H1 (cell line): Measurements from ENCODE around the gene NDUFAF3. TPM values are rescaled to one million over a fixed set of nuclear protein-coding genes. Genes with fewer than 3 reads are reported as not detected.
A peak's percentile ranks its signal among the peaks of the same experiment; 100 is the strongest.

Source experiments
- CHD2 ChIP-seq: IDR thresholded peaks from 2 replicates; pipeline ENCODE4 v1.6.1; 2012; ENCODE audit warnings: low read length, improper control_type of control experiment
- EGR1 ChIP-seq: IDR thresholded peaks from 2 replicates; pipeline ENCODE4 v1.6.1; 2011; ENCODE audit warnings: low read depth, low read length, borderline replicate concordance
- EZH2 ChIP-seq: fragments of 200-600 bp; sonication (generic); IDR thresholded peaks from 2 replicates; pipeline ENCODE4 v1.7.1; 2012; ENCODE audit warnings: low read depth, mild to moderate bottlenecking, moderate library complexity, low read length, inconsistent platforms; ENCODE audit not compliant: severe bottlenecking
- GTF2F1 ChIP-seq: IDR thresholded peaks from 2 replicates; pipeline ENCODE4 v1.6.1; 2012; ENCODE audit warnings: low read depth, low read length, improper control_type of control experiment, borderline replicate concordance
- HDAC2 ChIP-seq, 2 experiments: fragments of 300-600 bp in 1 of 2; sonication (generic) in 1 of 2; IDR thresholded peaks; 2 replicates each; pipeline ENCODE4 v1.6.1; 2011 to 2012; ENCODE audit warnings: low read depth in 2 of 2, low read length in 2 of 2, mild to moderate bottlenecking in 2 of 2, moderate library complexity in 2 of 2, borderline replicate concordance in 1 of 2, inconsistent platforms in 1 of 2
- HDAC6 ChIP-seq: IDR thresholded peaks from one replicate; pipeline ENCODE4 v1.7.1; 2012; ENCODE audit warnings: low read depth, mild to moderate bottlenecking, inconsistent platforms, low read length, moderate library complexity
- JUND ChIP-seq: IDR thresholded peaks from 2 replicates; pipeline ENCODE4 v1.6.1; 2011; ENCODE audit warnings: mild to moderate bottlenecking, improper control_type of control experiment, low read length
- KDM1A ChIP-seq: fragments of 200-600, 300-600 bp; sonication (generic); IDR thresholded peaks from 2 replicates; pipeline ENCODE4 v1.7.1; 2016; ENCODE audit warnings: mild to moderate bottlenecking, low read length, borderline replicate concordance
- NRF1 ChIP-seq: IDR thresholded peaks from 2 replicates; pipeline ENCODE4 v1.6.1; 2011; ENCODE audit warnings: mild to moderate bottlenecking, low read depth, low read length, improper control_type of control experiment
- RFX5 ChIP-seq: IDR thresholded peaks from 2 replicates; pipeline ENCODE4 v1.6.1; 2011; ENCODE audit warnings: low read depth, low read length, improper control_type of control experiment, borderline replicate concordance
- SAP30 ChIP-seq: fragments of 300-600 bp; sonication (generic); IDR thresholded peaks from 2 replicates; pipeline ENCODE4 v1.7.1; 2012; ENCODE audit warnings: low read length, moderate library complexity, mild to moderate bottlenecking, inconsistent platforms; ENCODE audit not compliant: insufficient read depth, insufficient replicate concordance
- SP1 ChIP-seq: IDR thresholded peaks from 2 replicates; pipeline ENCODE4 v1.6.1; 2011; ENCODE audit warnings: low read depth, low read length
- SP2 ChIP-seq: IDR thresholded peaks from 2 replicates; pipeline ENCODE4 v1.6.1; 2012; ENCODE audit warnings: mild to moderate bottlenecking, low read length, inconsistent platforms
- TAF1 ChIP-seq: IDR thresholded peaks from 2 replicates; pipeline ENCODE4 v1.6.1; 2011; ENCODE audit warnings: mild to moderate bottlenecking, low read depth, low read length
- TAF7 ChIP-seq: optimal IDR thresholded peaks from 2 replicates; pipeline ENCODE3; 2011; ENCODE audit warnings: low read depth, mild to moderate bottlenecking, inconsistent platforms, low read length, moderate library complexity, borderline replicate concordance
- TBP ChIP-seq: IDR thresholded peaks from 2 replicates; pipeline ENCODE4 v1.6.1; 2011; ENCODE audit warnings: low read depth, low read length, improper control_type of control experiment
- polyA plus RNA-seq, 7 experiments: library from polyadenylated mRNA; depleted of rRNA in 3 of 7; stranded (reverse) in 5 of 7; unstranded in 2 of 7; fragments of >200 nt in 5 of 7; fragments of 200-250 nt in 2 of 7; gene quantifications; 1 replicate in 5 of 7; 2 replicates in 1 of 7; 4 replicates in 1 of 7; pipeline versions ENCODE4 v1.2.1 to v1.2.3, GENCODE V29; 2011 to 2013; ENCODE audit warnings: missing spikeins in 2 of 7, mixed read lengths in 2 of 7
- total RNA-seq: library from RNA; stranded (reverse); fragmentation: NEBNext Ultra II Directional; extraction: Animal tissue kit (Norgen Biotek cat#: 25700); gene quantifications from 2 replicates; pipeline ENCODE4 v1.2.1, GENCODE V29; 2021
- TF ChIP-seq, protein P1 (sequence below), 3 experiments: IDR thresholded peaks; 1 replicate in 2 of 3; 2 replicates in 1 of 3; pipeline versions ENCODE4 v1.5.1 to v1.6.1; 2011; ENCODE audit warnings: low read length in 3 of 3, mild to moderate bottlenecking in 3 of 3, inconsistent platforms in 2 of 3, low read depth in 1 of 3, moderate library complexity in 1 of 3; ENCODE audit not compliant: insufficient read depth in 1 of 3; ENCODE audit errors: control extremely low read depth in 1 of 3
- TF ChIP-seq, protein P2 (sequence below): IDR thresholded peaks from 2 replicates; pipeline ENCODE4 v1.6.1; 2012; ENCODE audit warnings: inconsistent platforms
- TF ChIP-seq, protein P3 (sequence below): IDR thresholded peaks from 2 replicates; pipeline ENCODE4 v1.6.1; 2011; ENCODE audit warnings: low read length, improper control_type of control experiment

NDUFAF3 gene
- total and polyA plus RNA-seq, 2 of the 8 experiments (the other 6 are each of a cell fraction or from before 2014, with no cell fraction given), result 27.8 to 45.5 TPM

DNA sequence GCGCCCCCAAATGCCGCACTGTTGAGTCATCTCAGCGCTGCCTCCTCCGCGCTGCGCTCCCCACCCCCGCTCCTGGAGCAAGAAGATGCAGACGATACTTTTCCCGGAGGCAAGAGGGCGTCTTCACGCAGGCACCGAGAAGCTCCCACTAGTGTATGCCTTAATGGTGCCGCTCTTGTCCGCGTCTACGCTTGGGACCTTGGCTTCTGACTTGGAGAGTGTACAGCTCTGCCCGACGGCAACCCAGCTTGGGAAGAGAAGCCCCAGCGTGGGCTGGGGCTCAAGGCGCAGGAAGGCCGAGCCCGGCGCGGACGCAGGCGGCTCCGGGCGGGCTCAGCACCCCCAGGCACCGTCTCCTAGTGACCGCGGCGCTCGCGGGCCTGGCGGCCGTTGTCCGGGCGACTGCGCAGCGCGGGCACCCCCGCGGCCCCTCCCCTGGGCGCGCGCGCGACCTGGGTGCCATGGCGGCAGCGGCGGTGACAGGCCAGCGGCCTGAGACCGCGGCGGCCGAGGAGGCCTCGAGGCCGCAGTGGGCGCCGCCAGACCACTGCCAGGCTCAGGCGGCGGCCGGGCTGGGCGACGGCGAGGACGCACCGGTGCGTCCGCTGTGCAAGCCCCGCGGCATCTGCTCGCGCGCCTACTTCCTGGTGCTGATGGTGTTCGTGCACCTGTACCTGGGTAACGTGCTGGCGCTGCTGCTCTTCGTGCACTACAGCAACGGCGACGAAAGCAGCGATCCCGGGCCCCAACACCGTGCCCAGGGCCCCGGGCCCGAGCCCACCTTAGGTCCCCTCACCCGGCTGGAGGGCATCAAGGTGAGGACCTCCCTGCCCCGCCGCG is 31.9 kb upstream of the NDUFAF3 start, which contains the start of gene P4HTM (continued):
- TF ChIP-seq EZH2, result no peak
- TF ChIP-seq RFX5, result no peak
- peak; percentile 94 for TF ChIP-seq JUND
- TF ChIP-seq HDAC2 (IDR thresholded peaks at IDR 0.05; ENCODE audit: borderline replicate concordance in 1 of 2, low read depth in 2 of 2, low read length in 2 of 2), result no peak; a peak in 1 of 4 replicates
- no peak; the same call in 1 of the 2 replicates for TF ChIP-seq TBP
- TF ChIP-seq GTF2F1, result no peak
- TF ChIP-seq NRF1, result no peak
- TF ChIP-seq TAF7, result no peak
- TF ChIP-seq SP2, result no peak
- TF ChIP-seq CHD2, result no peak; the same call in 1 of the 2 replicates
- TF ChIP-seq HDAC6, result no peak
- TF ChIP-seq SAP30, result no peak
- TF ChIP-seq KDM1A, result no peak
- TF ChIP-seq EGR1, result peak; percentile 78
- TF ChIP-seq, protein P1, sequence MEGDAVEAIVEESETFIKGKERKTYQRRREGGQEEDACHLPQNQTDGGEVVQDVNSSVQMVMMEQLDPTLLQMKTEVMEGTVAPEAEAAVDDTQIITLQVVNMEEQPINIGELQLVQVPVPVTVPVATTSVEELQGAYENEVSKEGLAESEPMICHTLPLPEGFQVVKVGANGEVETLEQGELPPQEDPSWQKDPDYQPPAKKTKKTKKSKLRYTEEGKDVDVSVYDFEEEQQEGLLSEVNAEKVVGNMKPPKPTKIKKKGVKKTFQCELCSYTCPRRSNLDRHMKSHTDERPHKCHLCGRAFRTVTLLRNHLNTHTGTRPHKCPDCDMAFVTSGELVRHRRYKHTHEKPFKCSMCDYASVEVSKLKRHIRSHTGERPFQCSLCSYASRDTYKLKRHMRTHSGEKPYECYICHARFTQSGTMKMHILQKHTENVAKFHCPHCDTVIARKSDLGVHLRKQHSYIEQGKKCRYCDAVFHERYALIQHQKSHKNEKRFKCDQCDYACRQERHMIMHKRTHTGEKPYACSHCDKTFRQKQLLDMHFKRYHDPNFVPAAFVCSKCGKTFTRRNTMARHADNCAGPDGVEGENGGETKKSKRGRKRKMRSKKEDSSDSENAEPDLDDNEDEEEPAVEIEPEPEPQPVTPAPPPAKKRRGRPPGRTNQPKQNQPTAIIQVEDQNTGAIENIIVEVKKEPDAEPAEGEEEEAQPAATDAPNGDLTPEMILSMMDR (IDR thresholded peaks at IDR 0.05; ENCODE audit: control extremely low read depth in 1 of 3, insufficient read depth in 1 of 3, low read depth in 1 of 3, low read length in 3 of 3), result peak in 1 of 3 experiments; percentile 40; a peak in 2 of 4 replicates
- TF ChIP-seq, protein P2, sequence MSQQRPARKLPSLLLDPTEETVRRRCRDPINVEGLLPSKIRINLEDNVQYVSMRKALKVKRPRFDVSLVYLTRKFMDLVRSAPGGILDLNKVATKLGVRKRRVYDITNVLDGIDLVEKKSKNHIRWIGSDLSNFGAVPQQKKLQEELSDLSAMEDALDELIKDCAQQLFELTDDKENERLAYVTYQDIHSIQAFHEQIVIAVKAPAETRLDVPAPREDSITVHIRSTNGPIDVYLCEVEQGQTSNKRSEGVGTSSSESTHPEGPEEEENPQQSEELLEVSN, result no peak; the same call in 1 of the 2 replicates
- TF ChIP-seq TAF1, result peak; percentile 88
- TF ChIP-seq SP1, result no peak
- TF ChIP-seq, protein P3, sequence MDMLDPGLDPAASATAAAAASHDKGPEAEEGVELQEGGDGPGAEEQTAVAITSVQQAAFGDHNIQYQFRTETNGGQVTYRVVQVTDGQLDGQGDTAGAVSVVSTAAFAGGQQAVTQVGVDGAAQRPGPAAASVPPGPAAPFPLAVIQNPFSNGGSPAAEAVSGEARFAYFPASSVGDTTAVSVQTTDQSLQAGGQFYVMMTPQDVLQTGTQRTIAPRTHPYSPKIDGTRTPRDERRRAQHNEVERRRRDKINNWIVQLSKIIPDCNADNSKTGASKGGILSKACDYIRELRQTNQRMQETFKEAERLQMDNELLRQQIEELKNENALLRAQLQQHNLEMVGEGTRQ, result no peak
